GM19193 (cell line): ENCODE data around the gene RGS12.

Source experiments
- POLR2A ChIP-seq: IDR thresholded peaks from 4 replicates; pipeline ENCODE4 v1.6.1; 2011; ENCODE audit not compliant: insufficient read depth, insufficient read length; ENCODE audit errors: extremely low read depth

The RGS12 gene

GRCh38 chr4:3251691-3252479, 40.9 kb upstream of the RGS12 start:
- no peak for TF ChIP-seq POLR2A

- TF ChIP-seq POLR2A = no peak
These were observed 40.4 kb upstream of the RGS12 start for GRCh38 chr4:3252480-3252828.

GRCh38 chr4:3252831-3253641, 39.8 kb upstream of the RGS12 start:
- no peak for TF ChIP-seq POLR2A

DNA sequence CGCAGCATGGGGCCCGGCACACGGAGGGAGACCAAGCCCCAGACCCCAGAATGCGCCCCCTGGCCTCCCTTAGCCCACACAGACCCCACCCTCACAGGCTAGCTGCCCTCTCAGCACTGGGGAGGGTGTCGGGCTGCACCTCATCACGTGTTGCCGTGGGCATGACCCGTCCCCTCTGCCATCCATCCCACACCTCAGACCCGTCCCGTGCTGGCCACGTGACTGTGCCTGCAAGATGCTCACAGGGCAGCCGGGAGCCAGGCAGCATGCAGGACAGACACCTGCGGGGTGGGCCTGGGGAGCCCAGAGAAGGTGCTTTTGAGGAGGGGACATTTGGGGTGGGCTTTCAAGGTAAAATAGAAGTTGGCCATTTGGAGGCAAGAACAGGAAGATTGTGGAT, 39.0 kb upstream of the RGS12 start:
- TF ChIP-seq POLR2A = no peak

- TF ChIP-seq POLR2A = no peak
These were observed 38.3 kb upstream of the RGS12 start for GRCh38 chr4:3254302-3255131.

- TF ChIP-seq POLR2A = no peak
These were observed 37.1 kb upstream of the RGS12 start for GRCh38 chr4:3255611-3256186.

- TF ChIP-seq POLR2A = no peak
These were observed 36.4 kb upstream of the RGS12 start for GRCh38 chr4:3256230-3257102.

- TF ChIP-seq POLR2A = no peak
These were observed 35.7 kb upstream of the RGS12 start for GRCh38 chr4:3257103-3257555.

DNA sequence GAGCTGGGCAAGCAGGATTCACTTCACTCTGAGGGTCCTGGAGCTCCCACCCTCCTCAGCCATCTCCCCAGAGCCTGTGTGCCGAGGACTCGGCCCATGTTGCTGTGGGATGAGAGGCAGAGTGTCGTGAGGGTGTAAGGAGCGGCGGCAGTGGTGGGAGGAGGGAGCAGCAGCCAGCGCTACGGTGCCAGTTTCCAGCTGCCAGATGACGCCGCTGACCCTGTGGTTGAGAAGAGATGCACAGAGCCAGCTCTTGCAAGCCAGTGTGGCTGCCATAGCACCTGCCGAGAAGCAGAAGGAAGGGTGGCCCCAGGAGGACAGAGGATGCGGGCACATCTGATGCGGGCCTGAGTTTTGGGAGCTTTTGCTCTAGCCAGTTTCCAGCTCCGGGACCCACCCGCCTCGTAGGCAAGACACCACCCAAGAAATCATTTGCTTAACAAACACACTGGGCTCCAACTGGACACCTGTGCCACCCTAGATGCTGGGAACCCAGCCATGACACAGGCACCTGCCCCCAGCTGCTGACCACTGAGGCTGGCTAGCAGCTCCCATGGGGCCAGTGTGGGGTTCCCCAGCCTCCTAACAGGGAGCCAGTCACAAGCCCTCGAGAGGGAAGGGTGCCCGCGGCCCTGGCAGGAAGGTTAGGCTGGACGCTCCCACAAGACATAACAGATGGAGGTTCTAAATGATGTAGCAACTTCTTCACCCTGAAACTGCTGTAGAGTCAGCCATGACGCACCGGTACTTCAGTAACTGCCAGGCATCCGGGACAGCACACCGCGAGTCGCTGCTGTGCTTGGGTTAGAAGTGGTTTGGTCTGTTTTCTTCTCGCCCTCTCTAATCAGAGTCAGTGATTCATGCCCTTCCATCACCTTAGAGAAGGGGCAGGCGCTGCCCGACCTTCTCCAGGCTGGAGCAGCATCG, 35.0 kb upstream of the RGS12 start:
- no peak for TF ChIP-seq POLR2A

DNA sequence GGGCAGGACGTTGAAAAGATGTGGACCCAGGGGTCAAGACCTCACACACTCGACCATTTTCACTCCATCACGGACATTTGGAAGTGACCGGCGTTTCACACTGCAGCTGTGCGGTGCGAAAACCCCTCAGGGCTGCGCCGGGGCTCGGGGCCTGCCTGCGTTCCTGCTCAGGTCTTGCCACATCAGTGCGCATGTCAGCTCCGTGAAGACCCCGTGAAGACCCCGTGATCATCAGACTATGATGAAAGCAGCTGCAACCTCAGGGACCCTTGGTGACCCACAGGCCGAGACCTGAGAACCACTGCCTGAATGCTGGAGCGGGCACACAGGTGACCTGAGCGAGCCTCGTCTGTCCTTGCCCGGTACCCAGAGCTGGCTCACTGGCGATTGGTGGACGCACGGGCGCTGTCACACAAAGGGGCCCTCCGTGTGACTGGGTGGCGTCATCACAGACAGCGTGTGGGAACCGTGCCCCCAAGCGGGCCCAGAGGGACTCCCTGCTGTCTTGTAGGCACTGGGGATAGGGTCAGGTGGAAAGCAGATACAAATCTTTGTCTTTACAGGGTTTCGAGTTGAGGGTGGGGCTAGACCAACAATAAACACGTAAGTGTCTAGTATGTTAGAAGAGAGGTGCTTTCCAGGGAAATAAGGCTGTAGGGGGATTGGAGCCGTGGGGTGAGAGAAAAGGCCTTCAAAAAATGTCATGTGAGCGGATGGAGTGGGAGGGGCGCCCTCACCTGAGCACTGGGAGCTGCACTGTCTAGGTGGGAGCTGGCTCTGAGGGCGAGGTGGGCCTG, 31.2 kb upstream of the RGS12 start:
- TF ChIP-seq POLR2A = no peak

DNA sequence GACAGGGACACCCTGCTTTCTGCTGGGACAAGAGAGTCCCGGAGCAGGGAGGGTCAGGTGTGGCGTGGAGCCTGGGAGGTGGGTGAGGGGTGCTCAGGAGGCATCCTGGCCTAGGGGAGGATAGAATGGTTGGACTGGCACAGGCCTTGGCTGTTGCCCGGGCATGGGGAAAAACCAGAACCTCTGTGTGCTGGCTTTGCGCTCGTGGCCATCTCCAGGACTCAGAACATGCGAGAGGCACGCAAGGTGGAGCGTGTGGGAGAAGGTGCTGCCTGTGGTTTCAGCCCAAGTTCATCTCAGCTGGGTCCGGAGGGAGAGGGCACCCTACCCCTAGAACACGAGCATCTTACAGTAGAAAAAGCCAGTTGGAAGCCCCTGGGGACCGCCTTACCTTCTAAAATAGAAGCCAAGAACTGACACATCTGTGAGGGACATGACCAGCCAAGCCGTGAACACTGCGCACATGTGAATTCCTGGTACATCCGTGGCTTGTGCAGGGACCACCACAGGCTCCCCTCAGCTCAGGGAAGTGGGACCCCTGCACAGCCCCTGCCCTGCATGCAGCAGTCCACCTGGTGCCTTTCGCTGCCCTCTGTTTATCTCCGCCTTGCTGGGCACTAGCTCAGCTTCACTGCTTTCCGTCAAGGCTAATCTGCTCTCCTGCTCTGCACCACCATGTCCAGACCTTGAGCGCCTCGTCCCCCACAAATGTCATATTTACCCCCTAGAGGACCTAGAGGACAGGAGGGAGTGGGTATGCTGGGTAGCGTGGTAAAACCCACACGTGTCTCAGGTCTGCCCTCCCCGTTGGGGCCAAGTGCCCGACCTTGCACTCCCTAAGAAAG, 30.4 kb upstream of the RGS12 start:
- no peak for TF ChIP-seq POLR2A
